Stimulated activated CD4-positive, alpha-beta T cell treated with anti-CD3 and anti-CD28 coated beads, TNF-alpha, amount 100 ng/mL, for 48 hours (primary cell): ENCODE measurements around the gene SUSD1.

Experiments
- DNase-seq, 3 donors: peaks; one replicate each; pipeline ENCODE4 v3.0.0-alpha.2; 2020; ENCODE audit warnings: low read depth in 3 of 3

The SUSD1 gene

DNA sequence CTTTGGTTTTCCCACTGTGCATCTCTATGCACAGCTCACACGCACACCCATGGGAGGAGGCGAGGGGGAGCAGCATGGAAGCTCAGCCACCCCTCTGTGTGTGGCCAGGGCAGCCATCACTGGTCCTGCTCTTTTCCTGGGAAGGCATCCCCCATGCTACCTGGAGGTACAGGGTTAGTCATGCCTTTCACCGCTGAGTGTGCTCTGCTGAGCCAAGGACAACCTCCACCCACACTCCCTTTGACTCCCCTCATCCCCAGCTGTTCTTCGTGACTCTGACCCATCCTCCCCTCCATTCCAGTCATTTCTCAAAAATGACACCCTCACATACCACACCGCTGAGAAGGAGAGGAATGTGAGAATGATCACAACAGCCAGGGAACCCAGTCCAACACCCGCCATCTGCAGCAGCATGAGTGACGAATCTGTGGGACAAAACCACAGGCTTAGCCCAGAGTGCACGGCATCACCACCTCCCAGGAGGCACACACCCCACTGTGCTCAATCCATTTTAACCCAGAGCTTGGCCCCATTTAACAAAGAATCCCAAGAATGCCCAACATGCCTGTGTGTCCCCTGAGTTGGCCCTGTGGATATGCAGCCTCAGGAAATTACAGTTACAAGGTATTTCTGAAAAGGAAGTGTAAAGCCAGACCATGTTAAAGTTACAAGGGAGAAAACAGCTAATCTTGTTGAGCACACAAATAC is 133.4 kb downstream of the SUSD1 start:
- peak in 1 of 3 donors; percentile 15 for DNase-seq

DNA sequence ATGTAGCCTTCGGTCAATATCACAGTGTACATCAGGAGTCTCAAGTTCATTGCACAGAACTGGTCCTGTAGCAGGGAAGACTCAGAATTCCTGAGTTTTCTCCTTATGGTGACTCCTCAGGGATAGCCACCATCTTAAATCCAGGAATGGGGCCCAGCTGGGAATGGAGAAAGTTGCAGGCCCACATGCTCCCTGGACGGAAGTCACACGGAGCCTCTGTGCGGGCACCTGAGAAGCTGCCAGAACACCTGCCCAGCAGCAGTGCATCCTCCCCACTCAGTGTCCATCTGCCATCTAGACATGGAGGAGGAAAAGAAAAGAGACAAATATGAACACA is 133.9 kb downstream of the SUSD1 start:
- no peak for DNase-seq

DNA sequence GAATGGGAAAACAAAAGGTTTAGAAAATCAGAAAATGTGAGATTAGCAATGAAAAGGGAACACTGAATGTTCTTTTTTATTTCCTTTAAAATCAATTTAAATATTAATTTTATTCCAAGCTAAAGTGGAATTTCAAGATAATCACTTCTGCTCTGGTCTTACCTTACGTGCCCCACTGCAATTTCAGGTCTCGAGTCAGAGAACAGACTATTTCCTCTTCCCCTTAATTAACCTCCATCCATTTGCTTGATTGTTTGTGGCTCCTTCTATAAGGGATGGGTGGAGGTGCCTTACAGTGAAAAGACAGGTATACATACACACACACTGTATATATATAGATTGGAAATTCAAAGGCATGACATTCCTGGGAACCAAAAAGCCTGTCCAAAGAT is 137.1 kb downstream of the SUSD1 start:
- no peak for DNase-seq

DNA sequence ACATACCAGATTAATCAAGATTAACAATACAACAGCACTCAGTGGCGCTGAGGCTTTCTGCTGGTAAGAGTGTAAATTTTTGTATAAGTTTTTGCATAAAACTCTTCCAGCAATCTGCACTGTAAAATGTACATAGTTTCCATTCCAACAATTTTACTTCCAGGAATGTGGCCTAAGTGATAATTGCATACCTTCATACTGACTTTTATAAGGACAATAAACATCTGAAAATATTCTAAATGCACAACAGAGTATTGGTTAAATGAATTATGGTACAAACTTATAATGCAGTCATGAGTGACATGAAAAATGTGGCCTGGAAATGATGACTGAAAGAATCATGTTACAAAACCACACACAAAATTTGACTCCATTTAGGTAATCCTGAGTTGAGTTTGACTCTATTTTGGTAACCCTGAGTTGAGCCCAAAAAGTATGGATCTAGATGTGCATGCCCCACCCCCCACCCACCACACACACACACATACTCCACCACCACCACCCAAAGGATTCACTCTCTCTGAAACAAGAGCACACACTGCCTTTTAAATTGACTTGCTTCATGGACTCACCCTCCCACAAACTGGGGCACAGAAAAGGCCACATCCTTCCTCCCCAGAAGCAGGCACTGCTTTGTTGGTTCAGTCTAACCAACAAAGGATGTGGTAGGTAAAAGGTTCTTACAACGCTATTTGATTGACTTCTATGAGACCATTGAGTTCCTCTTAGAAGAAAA is 137.6 kb downstream of the SUSD1 start:
- DNase-seq, result peak; percentile 35 to 60 (median 46)

DNA sequence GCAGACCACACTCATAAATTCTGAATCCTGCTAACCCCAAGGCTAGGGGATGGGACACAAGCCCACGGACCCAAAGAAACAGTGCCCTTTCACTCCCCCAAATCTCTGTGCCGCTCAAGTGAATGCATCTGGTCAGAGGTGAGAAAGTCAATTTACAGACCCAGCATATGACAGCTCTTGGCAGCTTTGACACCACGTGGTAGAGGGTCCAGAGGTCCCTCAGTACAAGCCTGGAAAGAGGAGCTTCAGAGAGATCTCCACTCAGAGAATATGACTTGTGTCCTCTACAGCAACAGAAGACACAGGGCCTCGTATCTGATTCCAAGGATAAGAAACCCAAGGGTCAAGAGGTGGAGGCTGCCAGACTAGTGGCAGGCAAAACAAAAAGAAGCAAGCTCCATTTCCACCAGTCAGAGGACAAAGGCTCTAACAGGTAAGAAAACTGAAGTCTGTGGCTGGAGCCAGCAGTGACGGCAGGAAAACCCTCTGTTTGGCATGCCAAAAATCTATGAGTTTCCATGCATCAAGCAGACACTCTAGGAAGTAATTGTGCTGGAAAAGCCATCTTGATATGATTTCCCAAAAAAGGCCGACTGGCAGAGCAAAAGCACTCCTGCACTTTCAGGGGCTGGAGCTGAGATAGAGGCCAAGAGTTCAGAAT is 139.8 kb downstream of the SUSD1 start:
- no peak for DNase-seq

DNA sequence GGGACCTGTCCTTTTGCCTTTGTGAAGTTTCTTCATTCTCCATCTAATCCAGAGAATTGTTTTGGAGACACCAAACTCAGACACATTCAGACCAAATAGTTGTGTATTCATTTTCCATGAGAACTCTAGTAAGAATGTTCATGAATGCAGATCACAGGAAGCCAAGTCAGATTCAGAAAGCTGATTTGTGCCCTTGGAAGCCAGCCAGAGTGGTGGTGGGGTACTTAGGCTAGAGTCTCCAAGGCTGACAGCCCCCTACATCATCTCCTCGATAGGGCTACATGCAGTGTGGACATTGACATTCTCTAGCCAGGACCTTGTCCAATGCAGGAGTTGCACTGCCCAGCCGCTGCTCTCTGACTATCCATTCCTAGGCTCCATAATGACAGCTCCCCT is 140.9 kb downstream of the SUSD1 start:
- DNase-seq, result no peak

DNA sequence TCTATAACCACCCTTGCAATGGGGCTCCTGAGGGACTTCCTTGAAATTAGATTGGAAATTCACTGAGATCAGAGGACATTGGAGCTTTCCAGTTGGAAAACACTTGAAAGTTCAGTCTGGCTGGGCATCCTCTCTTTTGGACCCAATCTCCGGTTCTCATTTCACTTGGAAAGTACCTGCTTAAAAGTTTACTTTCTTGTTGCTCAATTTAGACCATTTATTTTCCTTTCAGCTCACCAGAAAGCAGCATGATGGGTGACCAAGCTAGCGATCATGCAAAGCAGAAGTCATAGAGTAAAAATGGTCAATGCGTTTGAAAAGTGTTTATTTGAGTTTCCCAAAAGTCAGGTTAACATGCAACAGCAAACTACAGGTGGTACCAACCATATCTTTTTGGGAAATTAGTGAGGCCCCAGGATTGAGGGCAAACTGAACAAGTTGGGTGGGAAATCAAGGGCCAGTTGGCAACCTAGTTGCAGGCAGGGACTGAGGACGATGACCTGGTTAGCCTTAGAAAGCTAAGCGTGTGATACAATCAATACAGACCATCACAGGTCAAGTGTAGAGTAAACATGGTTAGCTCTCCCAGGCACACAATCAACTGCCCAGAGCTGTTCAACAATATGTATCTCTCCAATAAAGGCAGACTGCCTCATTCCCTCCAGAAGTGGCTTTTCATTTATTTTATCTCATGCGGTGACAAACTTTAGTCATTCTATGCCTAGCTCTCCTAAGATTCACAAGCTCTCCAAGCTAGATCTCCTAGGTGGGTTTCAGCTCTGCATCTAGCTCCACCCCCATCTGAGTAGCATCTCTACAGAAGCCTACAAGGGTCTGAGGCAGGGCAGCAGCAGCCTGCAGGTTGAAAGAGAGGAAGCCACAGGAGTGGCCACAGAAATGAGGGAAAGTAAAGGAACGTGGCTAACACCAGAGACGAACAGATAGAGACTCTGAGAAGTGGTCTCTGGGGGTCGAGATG is 141.6 kb downstream of the SUSD1 start:
- DNase-seq, result no peak

DNA sequence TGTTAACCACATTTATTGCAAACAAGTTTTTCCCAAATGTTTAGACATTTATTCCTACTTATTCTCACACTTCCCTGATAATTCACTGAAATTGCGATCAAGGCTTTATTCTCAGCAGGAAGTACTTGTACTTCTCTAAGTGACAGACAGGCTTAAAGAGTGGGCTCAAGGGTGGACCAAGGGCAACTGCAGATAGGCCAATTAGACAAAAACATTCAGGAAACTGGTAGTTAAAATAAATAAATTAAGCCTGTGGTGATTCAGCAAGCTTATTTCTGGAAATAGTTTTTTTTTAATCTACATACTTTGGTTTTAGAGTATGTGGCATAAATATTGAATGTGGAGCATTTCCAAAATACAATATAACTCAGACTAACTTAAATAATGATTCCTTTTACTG is 142.4 kb downstream of the SUSD1 start:
- no peak for DNase-seq

DNA sequence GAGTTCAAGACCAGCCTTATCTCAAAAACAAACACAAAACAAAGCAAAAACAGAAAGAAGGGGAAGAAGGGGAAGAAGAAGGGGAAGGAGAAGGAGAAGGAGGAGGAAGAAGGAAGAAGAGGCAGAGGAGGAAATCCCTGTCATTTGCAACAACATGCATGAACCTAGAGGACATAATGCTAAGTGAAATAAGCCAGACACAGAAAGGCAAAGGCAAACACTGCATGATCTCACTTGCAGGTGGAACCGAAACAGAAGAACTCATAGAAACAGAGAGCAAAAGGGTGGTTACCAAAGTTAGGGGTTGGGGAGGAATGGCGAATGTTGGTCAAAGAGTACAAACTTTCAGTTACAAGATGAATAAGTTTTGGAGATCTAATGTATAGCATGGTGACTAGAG is 143.1 kb downstream of the SUSD1 start:
- no peak for DNase-seq

DNA sequence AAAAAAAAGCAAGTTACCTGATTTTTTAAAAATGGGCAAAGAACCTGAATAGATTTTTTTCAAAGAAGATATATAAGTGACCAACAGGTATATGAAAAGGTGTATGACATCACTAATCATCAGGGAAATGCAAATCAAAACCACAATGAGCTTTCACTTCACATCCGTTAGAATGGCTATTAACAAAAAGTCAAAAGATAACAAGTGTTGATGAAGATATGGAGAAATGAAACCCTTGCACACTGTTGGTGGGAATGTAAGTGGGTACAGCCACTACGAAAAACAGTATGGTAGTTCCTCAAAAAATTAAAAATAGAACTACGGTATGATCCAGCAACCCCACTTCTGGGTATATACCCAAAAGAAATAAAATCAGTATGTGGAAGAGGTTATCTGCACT is 143.7 kb downstream of the SUSD1 start:
- no peak for DNase-seq

DNA sequence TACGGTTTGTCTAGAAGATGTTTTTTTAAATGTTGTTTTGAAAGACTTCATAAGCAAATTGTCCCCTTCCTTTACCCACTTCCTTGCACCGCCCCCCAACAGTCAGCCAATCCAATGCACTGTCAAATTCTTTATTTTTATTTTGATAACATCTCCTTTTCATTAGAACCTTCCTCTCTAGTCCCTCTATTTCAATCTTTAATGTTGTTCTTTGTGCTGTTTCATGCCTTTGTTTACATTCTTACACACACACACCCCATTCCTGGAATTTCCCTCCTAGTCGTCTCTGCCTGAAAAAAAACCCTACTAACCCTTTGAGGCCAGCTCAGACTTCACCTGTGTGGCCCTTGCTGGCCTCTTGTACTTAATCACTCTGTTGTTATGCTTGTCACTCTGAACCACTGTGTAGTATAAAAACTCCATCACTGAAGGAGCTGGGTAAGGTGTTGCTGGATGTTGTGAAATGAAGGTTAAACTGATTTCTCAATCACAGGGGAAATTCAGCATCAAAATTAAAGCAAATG is 145.1 kb downstream of the SUSD1 start:
- DNase-seq, result no peak

DNA sequence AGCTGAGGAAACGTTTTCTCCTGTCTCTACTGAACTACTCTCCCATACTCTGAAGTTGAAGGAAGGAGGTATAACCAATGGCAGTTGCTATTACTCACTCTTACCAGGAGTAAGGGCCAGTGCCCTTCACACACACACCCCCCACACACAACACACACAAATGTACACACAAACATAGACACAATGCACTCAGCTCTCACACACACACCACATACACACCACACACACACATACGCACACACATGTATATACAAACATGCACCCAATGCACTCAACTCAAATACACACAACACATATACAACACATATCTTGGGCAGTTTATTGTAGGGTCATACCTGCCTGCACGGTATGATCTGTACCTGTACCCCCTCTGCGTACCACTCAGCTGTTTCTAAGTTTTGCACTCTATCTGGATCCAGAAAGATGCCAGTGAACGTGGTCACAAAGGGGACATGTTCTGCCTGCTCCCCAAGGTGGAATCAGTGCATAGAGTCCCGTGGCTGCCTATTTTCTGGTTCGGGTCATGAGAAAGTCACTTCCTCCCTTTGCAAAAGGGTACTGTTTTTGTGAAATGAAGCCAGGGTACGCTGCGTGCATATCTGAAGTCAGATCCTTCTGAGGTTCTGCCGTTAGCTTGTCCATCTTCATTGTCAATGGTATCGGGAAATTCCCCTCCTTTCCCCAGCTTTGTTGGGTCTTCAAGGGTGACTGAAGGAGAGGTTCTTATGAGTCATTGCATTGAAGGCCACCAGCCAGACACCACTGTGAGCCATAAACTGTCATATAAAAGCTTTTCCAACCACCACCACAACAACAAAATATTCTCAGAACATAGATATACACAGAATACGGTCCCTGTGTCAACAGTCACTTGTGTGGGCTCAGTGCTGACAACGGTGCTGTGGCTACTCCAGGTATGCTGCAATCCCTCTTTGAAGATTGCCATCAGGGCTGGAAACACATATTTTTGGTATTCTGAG is 146.6 kb downstream of the SUSD1 start:
- no peak for DNase-seq

DNA sequence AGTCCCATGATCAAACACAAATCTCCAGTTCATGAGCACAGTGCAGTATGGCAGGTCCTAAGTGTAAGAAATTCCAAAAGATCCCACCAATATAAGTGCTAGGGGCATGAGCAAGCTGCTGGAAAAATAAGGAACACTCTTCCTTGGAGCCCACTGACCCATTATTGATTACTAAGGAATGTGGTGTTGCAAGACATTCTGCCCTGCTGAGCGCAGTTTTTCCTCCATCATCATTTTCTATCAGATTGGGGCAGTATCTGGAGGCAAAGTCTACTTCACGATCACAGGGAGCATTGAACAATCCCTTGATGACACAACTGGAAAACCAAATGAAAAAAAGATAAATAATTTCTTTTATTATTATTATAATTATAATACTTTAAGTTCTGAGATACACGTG is 149.2 kb downstream of the SUSD1 start:
- no peak for DNase-seq

DNA sequence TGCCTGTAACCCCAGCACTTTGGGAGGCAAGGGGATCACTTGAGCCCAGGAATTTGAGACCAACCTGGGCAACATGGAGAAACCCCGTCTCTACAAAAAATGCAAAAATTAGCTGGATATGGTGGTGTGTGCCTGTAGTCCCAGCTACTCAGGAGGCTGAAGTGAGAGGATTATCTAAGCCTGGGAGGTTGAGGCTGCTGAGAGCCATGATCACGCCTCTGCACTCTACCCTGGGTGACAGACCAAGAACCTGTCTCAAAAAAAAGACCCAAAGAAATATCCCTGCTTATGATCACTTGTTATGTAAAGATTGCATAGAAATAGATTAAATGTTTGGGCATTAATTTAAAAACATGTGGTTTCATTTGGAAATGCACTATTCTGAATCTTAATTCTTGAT is 153.4 kb downstream of the SUSD1 start:
- no peak for DNase-seq

DNA sequence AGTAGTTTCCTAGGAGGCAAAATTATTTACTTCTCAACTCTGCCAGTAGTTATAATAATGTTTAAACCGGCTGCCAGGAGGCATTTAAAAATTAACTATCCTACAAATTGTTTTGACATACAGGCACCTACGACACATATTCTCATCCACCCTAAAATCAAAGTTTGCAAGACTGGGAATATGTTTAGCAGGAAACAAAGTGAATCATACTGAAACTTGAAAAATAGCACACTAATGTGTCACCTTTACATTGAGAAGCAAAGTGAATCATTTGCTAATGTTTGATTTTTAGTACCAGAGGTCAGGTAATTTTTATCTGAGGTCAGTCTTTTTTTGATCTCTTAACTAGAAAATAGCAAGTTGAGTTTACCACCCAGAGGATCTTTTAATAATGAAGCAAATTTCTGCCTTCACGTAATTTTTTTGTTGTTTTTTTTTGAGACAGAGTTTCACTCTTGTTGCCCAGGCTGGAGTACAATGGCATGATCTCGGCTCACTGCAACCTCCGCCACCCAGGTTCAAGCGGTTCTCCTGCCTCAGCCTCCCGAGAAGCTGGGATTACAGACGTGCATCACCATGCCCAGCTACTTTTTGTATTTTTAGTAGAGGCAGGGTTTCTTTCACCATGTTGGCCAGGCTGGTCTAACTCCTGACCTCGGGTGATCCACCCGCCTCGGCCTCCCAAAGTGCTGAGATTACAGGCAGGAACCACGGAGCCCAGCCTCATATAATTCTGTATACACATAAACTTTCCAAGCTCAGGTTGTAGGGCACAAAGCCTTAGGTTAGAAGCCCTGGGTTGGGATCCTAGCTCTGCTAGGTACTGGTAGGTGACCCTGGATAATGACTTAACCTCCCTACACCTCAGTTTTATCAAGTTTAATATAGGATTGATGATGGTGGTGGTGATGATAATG is 154.2 kb downstream of the SUSD1 start:
- DNase-seq, result no peak

DNA sequence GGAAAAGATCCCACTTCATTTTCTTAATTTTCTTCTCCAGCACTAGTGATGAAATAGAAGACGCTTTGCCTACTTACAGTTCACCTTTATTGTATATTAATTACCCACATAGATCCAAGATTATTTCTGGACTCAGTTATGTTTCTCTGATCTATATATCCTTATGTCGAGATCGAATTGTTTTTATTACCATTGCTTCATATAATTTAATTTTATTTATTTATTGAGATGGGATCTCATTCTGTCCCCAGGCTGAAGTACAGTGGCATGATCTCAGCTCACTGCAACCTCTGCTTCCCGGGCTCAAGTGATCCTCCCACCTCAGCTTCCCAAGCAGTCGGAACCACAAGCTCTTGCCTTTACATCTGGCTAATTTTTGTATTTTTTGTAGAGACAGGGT is 157.2 kb downstream of the SUSD1 start:
- DNase-seq, result no peak

DNA sequence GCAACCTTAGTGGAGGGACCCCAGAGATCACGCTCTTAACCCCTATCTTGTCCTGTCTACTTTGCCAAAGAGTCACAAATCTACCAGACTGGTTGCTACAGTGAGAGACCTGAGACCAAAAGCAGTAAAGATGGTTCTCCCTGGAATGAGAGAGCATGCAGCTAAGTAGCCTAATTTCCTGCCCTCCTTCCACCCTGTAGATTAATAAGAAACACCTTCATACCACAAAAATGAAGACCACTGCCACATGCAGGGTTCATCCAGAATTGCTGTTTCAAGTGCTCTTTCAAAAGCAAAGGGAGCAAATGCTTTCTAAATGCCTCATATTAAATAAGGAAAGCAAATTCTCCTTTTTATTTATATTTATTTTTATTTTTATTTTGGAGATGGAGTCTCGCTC is 159.4 kb downstream of the SUSD1 start:
- no peak for DNase-seq

DNA sequence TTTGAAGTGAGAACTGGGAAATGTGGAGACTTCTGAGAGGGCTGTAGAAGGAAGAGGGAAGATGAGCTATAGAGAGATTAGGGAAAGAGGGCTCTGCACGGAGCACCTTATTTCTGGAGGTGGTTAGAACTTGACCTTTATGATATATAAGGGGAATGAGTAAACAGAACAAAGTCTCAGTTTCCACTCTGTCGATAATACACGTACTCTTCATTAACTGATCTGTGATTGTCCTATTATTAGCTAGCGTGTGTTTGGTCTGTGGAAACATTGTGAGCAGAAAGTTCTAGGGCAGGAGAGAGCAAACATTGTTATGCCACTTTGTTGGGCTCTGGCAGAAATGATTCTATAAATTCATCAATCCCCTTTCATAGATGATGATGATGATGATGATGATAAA is 159.9 kb downstream of the SUSD1 start:
- no peak for DNase-seq

DNA sequence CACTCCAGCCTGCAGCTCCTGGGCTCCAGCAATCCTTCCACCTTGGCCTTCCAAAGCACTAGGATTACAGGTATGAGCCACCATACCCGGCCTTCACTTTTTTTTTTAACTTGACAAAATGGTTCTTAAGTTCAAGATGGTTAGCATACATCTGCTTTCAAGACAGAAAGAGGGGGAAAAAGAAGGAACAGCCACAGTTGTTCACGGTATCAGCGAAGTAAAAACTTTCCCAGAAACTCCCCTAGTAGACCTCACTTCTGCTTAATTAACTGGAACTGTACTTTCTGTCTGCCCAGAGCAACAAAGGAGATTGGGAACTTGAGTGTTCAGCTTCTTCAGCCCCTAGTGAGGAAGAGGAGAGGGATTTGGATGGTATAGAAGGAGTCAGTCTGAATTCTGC is 161.8 kb downstream of the SUSD1 start:
- no peak for DNase-seq
